ENCODE measurements around the gene RASL11A. TPM values are rescaled to one million over a fixed set of nuclear protein-coding genes. Genes with fewer than 3 reads are reported as not detected.
"Not testable (repeated sequence)": the region's sequence is repeated elsewhere in the genome, so short reads cannot be mapped to it uniquely, and the experiment has no call there.

RASL11A gene
- total RNA-seq, 1 experiment from 2014 or later: 36.5 TPM

DNA sequence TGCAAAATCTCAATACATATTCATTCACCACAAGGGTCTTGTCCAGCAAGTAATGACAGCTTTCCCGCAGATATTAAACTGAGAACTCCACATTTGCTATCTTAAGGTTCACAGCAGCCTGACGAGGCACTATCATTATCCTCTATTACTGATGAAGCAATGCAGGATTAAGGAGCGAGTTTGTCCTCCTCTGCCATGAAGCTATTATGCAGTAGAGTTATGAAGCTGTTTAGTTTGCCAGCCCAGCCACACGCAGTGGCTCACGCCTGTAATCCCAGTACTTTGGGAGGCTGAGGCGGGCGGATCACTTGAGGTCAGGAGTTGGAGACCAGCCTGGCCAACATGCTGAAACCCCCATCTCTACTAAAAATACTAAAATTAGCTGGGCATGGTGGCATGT lies 29.8 kb downstream of the RASL11A start:
- not testable (repeated sequence) for DNase-seq (ENCODE audit: low spot score)

DNA sequence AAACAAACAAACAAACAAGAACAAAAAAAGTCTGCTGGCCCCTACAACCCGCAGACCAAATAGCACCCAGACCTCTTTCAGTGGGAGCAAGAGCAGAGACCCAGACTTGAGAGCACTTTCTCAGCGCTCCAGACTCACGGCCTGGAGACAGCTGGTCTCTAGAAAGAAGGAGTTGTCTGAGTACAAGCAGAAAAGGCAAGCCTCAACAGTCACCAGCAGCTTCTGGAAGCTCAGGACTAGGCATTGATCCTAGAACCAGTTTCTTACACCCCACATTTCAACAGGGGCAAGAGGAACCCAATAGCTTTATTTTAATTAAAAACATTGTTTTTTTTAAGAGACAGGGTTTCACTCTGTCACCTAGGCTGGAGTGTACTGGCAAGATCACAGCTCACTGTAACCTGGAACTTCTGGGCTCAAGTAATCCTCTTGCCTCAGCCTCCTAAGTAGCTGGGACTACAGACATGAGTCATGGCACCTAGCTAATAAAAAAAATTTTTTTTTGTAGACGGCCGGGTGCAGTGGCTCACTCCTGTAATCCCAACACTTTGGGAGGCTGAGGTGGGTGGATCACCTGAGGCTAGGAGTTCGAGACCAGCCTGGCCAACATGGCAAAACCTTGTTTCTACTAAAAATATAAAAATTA lies 30.4 kb downstream of the RASL11A start:
- DNase-seq (ENCODE audit: low spot score): no peak

DNA sequence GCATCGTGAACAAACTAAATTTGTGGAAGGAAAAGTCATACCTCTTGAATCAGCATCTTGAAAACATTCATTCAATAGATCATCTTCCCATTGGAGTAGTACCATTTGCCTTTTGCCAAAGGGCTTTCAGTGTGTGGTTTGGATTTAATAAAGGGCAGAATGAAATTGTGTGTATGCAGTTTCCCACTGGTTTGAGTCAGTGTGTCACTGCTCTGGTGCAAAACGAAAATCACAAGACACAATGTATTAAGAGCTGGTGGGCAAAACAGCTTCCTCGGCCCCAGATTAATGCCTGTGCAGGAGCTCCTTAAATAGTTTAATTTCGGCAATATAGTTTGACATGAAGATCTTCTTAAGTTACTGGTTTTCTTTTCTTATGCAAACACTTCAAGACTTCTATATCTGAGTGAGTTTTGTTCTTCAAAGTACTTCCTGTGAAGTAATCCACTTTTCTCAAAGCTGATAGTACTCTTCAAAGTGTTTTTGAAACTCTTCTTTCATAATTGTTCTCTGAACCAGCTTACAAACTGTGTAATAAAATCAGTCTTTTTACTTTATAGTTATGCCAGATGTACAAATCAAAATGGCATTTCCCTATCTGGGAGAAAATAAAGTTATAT lies 32.1 kb downstream of the RASL11A start:
- no peak for DNase-seq (ENCODE audit: low spot score)

DNA sequence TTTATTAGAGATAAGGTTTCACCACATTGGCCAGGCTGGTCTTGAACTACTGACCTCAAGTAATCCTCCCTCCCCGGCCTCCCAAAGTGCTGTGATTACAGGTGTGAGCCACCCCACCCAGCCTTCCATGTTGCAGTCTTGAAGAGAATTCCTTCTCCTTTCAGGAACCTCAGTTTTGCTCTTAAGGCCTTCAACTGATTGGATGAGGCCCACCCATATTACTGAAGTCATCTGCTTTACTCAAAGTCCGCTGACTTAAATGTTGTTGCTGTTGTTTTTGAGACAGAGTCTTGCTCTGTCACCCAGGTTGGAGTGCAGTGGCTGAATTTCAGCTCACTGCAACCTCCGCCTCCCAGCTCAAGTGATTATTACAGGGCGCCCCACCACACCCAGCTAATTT lies 33.5 kb downstream of the RASL11A start:
- DNase-seq (ENCODE audit: low spot score): no peak

DNA sequence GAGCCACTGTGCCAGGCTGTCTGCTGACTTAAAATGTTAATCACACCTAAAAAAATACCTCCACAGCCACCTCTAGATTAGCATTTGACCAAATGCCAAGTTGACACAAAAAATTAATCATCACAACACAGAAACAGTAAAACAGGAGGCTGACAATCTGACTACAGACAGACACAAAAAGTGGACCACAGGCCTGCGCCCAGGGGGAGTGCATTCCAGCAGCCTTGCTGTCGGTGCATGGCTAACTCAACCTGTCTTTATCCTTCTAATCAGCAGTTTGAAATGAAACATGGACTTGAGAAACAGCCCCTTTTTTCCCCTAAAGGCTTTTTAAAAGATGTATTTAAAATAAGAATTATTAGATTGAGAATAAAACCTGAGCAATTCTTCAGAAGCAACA lies 34.0 kb downstream of the RASL11A start:
- DNase-seq (ENCODE audit: low spot score): no peak

DNA sequence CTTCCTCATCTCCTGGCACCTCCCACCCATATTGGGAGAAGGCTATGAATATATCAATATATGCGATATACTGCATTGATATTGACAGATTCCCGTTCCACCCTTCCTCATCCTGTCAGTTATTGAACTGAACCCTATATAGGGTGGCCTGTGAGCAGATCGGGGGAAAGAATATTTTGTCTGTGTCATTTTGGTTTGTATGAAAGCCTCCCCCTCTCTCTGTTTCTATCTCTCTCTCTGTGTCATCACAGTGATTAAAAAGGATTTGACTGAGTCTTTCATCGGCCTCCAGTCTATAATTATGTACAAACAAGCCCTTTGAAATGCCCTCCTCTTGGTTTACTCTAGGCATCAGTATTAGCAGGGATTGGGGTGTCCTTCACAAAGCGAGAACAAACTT lies 35.7 kb downstream of the RASL11A start:
- DNase-seq (ENCODE audit: low spot score): no peak

- DNase-seq (ENCODE audit: low spot score): no peak
These were observed 38.3 kb downstream of the RASL11A start for GRCh38 chr13:27308941-27309340.

GRCh38 chr13:27309401-27309958 lies 38.9 kb downstream of the RASL11A start:
- DNase-seq (ENCODE audit: low spot score): no peak

DNA sequence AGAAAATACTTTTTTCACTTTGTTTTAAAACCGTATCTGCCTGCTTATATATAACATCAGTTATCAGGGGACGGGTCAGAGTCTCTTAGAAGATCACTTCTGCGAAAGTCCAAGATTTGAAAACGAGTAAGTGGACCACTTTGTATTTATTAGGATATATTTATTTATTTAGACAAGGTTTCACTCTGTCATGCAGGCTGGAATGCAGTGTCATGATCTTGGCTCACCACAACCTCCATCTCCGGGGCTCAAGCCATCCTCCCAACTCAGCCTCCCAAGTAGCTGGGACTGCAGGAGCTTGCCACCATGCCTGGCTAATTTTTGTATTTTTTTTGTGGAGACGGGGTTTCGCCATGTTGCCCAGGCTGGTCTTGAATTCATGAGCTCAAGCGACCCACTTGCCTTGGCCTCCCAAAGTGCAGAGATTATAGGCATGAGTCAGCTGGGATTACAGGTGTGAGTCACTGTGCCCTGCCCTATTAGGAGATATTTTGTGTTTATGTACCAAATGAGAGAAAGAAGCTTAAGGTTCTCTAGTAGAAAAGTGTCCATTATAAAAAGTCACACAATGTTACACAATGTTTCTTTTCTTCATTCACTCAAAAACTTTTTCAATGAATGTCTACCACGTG lies 39.5 kb downstream of the RASL11A start:
- DNase-seq (ENCODE audit: low spot score): peak; percentile 42

DNA sequence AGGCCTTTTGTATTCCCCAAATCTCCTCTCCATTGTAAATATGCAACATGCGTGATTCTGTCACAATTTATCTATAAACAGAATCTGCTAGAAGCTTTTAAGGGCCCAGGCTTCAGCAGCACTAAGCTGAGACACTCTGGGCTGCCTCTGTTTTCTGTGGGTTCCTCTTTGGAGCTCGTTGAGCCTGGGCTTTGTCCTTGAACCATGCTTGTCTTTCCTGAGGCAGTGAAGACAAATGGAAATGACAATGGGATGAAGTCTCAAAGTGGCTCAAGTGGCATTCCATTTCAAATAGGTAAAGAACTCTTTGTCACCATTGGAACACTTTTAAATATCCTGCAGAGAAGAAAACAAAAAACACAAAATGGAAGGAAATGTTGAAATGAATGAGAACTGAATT lies 40.3 kb downstream of the RASL11A start:
- no peak for DNase-seq (ENCODE audit: low spot score)

DNA sequence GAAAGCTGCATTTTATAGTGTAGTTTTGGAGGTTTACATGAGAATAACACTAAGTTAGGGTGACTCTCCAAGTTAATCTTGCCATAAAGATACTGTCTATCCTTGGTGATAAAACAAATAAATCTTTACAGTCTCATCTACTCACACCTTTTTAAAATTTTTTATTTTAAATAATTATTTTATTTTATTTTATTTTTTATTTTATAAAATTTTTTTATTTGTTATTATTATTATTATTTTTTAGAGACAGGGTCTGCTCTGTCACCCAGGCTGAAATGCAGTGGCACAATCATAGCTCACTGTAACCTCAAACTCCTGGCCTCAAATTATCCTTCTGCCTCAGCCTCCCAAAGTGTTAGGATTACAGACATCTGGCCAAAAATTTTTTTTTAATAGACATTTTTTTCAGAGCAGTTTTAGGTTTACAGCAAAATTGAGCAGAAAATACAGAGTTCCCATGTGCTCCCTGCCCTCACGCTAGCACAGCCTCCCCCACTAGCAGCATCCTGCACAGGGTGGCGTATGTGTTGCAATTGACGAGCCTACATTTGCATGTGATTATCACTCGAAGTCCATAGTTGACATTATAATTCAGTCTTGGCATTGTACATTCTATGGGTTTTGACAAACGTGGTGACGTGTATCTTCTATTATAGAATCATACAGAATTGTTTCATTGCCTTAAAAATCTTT lies 41.0 kb downstream of the RASL11A start:
- DNase-seq (ENCODE audit: low spot score): no peak

GRCh38 chr13:27313770-27314169 lies 43.1 kb downstream of the RASL11A start:
- DNase-seq (ENCODE audit: low spot score): no peak

- DNase-seq (ENCODE audit: low spot score): no peak
These were observed 48.8 kb downstream of the RASL11A start for GRCh38 chr13:27319404-27319803.

- no peak for DNase-seq (ENCODE audit: low spot score)
These were observed 51.1 kb downstream of the RASL11A start for GRCh38 chr13:27321468-27322431.

DNA sequence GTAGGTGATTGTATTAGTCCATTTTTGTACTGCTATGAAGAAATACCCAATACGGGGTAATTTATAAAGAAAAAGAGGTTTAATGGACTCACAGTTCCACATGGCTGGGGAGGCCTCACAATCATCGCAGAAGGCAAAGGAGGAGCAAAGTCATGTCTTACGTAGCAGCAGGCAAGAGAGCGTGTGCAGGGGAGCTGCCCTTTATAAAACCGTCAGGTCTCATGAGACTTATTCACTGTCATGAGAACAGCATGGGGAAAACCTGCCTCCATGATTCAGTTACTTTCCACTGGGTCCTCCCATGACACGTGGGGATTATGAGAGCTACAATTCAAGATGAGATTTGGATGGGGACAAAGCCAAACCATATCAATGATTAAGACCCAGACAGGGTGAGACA lies 51.8 kb downstream of the RASL11A start:
- not testable (repeated sequence) for DNase-seq (ENCODE audit: low spot score)

Other genes with a start within 250 kb of the RASL11A start
- gene USP12, start 99.0 kb upstream of the RASL11A start, total RNA-seq (2014; rRNA removed; shearing (Covaris generic)): 10.3 and 11.4 TPM in 2 replicates
- 875 and 975 TPM in 2 replicates for gene RPL21, start 19.3 kb upstream of the RASL11A start, total RNA-seq (2014; rRNA removed; shearing (Covaris generic))
- gene GTF3A, start 153.8 kb downstream of the RASL11A start, total RNA-seq (2014; rRNA removed; shearing (Covaris generic)): 126 and 169 TPM in 2 replicates
- gene MTIF3, start 179.7 kb downstream of the RASL11A start, total RNA-seq (2014; rRNA removed; shearing (Covaris generic)): 53.3 and 63.0 TPM in 2 replicates